Panc1 (cell line): ENCODE data around the gene MYH8. TPM values are rescaled to one million over a fixed set of nuclear protein-coding genes. Genes with fewer than 3 reads are reported as not detected.
A peak's percentile ranks its signal among the peaks of the same experiment; 100 is the strongest.

Experiments used
- ATAC-seq: fragments of 200-7000 bp; cut with Tn5 transposase; 2 replicates; pipeline ENCODE4 v1.9.1; 2020; ENCODE audit warnings: mild to moderate bottlenecking, moderate library complexity
- BruUV-seq: library from RNA; stranded (reverse); fragments of 400-500 nt; replicated peaks from 2 replicates; lab custom pipeline; 2021; lab: Mats Ljungman, UMichigan
- CTCF ChIA-PET: fragments of 300-600 bp; sonication (Branson Sonifier 250); formaldehyde crosslinking; loops from one replicate; lab custom pipeline; 2022; ENCODE audit warnings: antibody characterized with exemption; lab: Charles Lee
- POLR2A ChIA-PET: fragments of 300-600 bp; sonication (Branson Sonifier 250); formaldehyde crosslinking; loops from one replicate; lab custom pipeline; 2022; ENCODE audit warnings: antibody characterized with exemption; lab: Charles Lee
- DNase-seq: peaks from one replicate; pipeline ENCODE4 v3.0.0-alpha.2; 2010; ENCODE audit warnings: low read depth, low spot score
- H3K27ac ChIP-seq: 2 replicates; pipeline ENCODE4 v1.5.1; 2011; ENCODE audit warnings: mild to moderate bottlenecking, low read length, inconsistent platforms
- H3K27me3 ChIP-seq: fragments of 200-500 bp; sonication (Bioruptor generic); 2 replicates; pipeline ENCODE4 v1.6.0; 2014; ENCODE audit warnings: low read length, inconsistent platforms; ENCODE audit not compliant: control insufficient read depth, insufficient read depth
- H3K36me3 ChIP-seq: fragments of 200-500 bp; sonication (Bioruptor generic); 2 replicates; pipeline ENCODE4 v1.5.1; 2014; ENCODE audit warnings: inconsistent platforms, mild to moderate bottlenecking, low read length, moderate library complexity; ENCODE audit not compliant: control insufficient read depth, insufficient read depth
- H3K4me1 ChIP-seq: 2 replicates; pipeline ENCODE4 v1.5.1; 2011; ENCODE audit warnings: inconsistent platforms, mild to moderate bottlenecking, low read length, moderate library complexity; ENCODE audit not compliant: control insufficient read depth, insufficient read depth
- H3K4me3 ChIP-seq, 2 experiments: 2 replicates each; pipeline ENCODE4 v1.5.1; 2011 to 2012; ENCODE audit warnings: low read depth in 2 of 2, low read length in 2 of 2, mild to moderate bottlenecking in 2 of 2, inconsistent platforms in 1 of 2, moderate library complexity in 1 of 2
- H3K9me3 ChIP-seq: fragments of 200-500 bp; sonication (Bioruptor generic); 2 replicates; pipeline ENCODE4 v1.5.1; 2014; ENCODE audit warnings: low read depth, mild to moderate bottlenecking, inconsistent platforms, low read length, moderate library complexity; ENCODE audit not compliant: control insufficient read depth, insufficient read depth
- POLR2AphosphoS5 ChIP-seq: IDR thresholded peaks from 2 replicates; pipeline ENCODE4 v1.6.1; 2012; ENCODE audit warnings: mild to moderate bottlenecking, low read depth, low read length, moderate library complexity
- SIN3A ChIP-seq: IDR thresholded peaks from 2 replicates; pipeline ENCODE4 v1.6.1; 2012; ENCODE audit warnings: low read depth, mild to moderate bottlenecking, low read length, moderate library complexity, borderline replicate concordance; ENCODE audit not compliant: insufficient read depth
- TCF7L2 ChIP-seq: IDR thresholded peaks from 2 replicates; pipeline ENCODE4 v1.6.1; 2011; ENCODE audit warnings: mild to moderate bottlenecking, low read depth, low read length, inconsistent platforms
- in situ Hi-C: cut with HindIII; loops from 2 replicates; pipeline ENCODE4 v1.10.0; 2016; ENCODE audit warnings: low sequenced_read_pairs, low pct_unique_long_range_greater_than_20kb
- intact Hi-C: fragments of 100-400 bp; cut with micrococcal nuclease; formaldehyde crosslinking; loops from one replicate; pipeline ENCODE4 v1.10.0; 2022; ENCODE audit not compliant: unreplicated experiment
- total RNA-seq: library from RNA; stranded (reverse); gene quantifications from one replicate; pipeline ENCODE4 v1.2.1, GENCODE V29; 2021; ENCODE audit not compliant: unreplicated experiment
- TF ChIP-seq, protein P1 (sequence below): fragments of 450-650 bp; IDR thresholded peaks from 2 replicates; pipeline ENCODE4 v1.5.1; 2017; ENCODE audit warnings: mild to moderate bottlenecking
- TF ChIP-seq, protein P2 (sequence below), 2 experiments: IDR thresholded peaks; 2 replicates each; pipeline ENCODE4 v1.6.1; 2011 to 2012; ENCODE audit warnings: low read depth in 2 of 2, control low read depth in 1 of 2, low read length in 1 of 2, mild to moderate bottlenecking in 1 of 2, moderate library complexity in 1 of 2; ENCODE audit not compliant: insufficient read depth in 1 of 2

MYH8 gene
- total RNA-seq, 1 experiment from 2014 or later = not detected

DNA sequence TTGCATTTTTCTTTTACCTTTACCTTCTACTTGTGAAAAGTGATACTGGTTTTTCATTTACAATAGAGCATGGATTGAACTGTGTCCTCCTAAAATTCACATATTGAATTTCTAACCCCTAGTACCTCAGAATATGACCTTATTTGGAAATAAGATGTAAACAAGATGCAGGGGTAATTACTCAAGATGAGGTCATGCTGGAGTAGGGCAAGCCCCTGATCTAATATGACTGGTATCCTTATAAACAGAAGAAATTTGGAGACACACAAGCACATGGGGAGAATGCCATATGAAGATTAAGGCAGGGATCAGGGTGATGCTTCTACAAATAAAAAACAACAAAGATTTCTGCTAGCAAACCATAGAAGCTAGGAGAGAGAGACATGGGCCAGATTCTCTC is 61.2 kb downstream of the MYH8 start:
- POLR2A ChIA-PET = no interaction called here
- H3K4me3 ChIP-seq = no peak overlapping the region
- no peak for TF ChIP-seq SIN3A
- H3K9me3 ChIP-seq = no peaks in the 10 kb centered on the region
- intact Hi-C loops (no loop called here), in situ Hi-C loops (no loop called here)
- H3K27me3 ChIP-seq = no peaks in the 10 kb centered on the region; the same call in 1 of the 2 replicates
- no TSS peak for BruUV-seq
- no peaks in the 10 kb centered on the region for H3K36me3 ChIP-seq
- ATAC-seq = no peak
- H3K4me1 ChIP-seq = no peaks in the 10 kb centered on the region
- H3K27ac ChIP-seq = no peak overlapping the region
- CTCF ChIA-PET = no interaction called here
- no peak for DNase-seq

DNA sequence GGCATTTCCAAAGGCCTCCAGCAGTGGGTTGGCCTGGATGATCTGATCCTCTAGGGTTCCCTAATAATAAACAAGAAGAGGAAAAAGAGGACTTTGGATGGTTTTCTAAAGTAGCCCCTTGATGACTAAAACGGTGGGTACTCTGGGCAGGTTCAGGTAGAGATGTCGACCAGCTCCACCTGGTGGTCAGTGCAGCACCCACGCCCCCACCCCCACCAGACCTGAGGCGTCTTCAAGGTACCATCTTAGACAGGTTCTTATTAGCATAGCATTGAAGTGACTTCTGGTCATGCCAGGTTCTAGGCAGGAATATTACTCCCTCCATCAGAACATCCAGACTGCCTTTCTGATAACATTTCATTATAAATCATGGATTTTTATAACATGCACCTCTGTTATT is 64.0 kb downstream of the MYH8 start:
- Histone ChIP-seq H3K4me1 (no peaks in the 10 kb centered on the region), H3K9me3 (no peaks in the 10 kb centered on the region), H3K27me3 (no peaks in the 10 kb centered on the region; the same call in 1 of the 2 replicates), H3K36me3 (no peaks in the 10 kb centered on the region), H3K4me3 (no peak overlapping the region), H3K27ac (no peak overlapping the region)
- intact Hi-C loops = no loop called here
- BruUV-seq = no TSS peak
- TF ChIP-seq, protein P1, sequence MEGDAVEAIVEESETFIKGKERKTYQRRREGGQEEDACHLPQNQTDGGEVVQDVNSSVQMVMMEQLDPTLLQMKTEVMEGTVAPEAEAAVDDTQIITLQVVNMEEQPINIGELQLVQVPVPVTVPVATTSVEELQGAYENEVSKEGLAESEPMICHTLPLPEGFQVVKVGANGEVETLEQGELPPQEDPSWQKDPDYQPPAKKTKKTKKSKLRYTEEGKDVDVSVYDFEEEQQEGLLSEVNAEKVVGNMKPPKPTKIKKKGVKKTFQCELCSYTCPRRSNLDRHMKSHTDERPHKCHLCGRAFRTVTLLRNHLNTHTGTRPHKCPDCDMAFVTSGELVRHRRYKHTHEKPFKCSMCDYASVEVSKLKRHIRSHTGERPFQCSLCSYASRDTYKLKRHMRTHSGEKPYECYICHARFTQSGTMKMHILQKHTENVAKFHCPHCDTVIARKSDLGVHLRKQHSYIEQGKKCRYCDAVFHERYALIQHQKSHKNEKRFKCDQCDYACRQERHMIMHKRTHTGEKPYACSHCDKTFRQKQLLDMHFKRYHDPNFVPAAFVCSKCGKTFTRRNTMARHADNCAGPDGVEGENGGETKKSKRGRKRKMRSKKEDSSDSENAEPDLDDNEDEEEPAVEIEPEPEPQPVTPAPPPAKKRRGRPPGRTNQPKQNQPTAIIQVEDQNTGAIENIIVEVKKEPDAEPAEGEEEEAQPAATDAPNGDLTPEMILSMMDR = peak; percentile 65
- no peak for TF ChIP-seq SIN3A
- POLR2A ChIA-PET = no interaction called here
- DNase-seq (no peak), ATAC-seq (no peak)
- CTCF ChIA-PET = no interaction called here
- in situ Hi-C loops = no loop called here

DNA sequence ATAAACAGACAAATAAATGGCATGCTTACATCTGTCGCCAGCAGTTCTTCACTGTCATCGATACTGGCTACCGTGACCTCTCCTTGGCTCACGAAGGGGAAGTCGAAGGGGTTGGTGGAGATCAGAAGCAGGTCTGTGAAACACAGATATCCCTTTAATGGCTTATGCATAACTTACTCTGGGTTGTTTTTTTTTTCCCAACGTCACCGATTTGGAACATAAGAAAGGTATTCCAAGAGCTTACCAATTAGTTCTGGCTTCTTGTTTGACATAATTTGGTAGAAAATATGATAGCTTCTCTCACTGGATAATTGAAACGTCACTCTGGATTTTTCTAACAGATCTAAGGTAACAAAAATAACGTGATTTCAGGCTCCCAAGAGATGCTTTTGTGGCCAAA is 67.1 kb downstream of the MYH8 start:
- no peak for ATAC-seq
- H3K36me3 ChIP-seq = no peaks in the 10 kb centered on the region
- CTCF ChIA-PET = interaction anchor here (0.5 kb wide), 1 partner anchor 65 kb away, joined by 5 read pairs; no protein-coding TSS in a partner anchor
- H3K9me3 ChIP-seq = no peaks in the 10 kb centered on the region
- no peaks in the 10 kb centered on the region; the same call in 1 of the 2 replicates for H3K27me3 ChIP-seq
- no peak for DNase-seq
- no peak overlapping the region for H3K4me3 ChIP-seq
- no peaks in the 10 kb centered on the region for H3K4me1 ChIP-seq
- POLR2A ChIA-PET = no interaction called here
- H3K27ac ChIP-seq = no peak overlapping the region
- no TSS peak for BruUV-seq
- intact Hi-C loops = no loop called here
- TF ChIP-seq TCF7L2 = no peak
- TF ChIP-seq, protein P2, sequence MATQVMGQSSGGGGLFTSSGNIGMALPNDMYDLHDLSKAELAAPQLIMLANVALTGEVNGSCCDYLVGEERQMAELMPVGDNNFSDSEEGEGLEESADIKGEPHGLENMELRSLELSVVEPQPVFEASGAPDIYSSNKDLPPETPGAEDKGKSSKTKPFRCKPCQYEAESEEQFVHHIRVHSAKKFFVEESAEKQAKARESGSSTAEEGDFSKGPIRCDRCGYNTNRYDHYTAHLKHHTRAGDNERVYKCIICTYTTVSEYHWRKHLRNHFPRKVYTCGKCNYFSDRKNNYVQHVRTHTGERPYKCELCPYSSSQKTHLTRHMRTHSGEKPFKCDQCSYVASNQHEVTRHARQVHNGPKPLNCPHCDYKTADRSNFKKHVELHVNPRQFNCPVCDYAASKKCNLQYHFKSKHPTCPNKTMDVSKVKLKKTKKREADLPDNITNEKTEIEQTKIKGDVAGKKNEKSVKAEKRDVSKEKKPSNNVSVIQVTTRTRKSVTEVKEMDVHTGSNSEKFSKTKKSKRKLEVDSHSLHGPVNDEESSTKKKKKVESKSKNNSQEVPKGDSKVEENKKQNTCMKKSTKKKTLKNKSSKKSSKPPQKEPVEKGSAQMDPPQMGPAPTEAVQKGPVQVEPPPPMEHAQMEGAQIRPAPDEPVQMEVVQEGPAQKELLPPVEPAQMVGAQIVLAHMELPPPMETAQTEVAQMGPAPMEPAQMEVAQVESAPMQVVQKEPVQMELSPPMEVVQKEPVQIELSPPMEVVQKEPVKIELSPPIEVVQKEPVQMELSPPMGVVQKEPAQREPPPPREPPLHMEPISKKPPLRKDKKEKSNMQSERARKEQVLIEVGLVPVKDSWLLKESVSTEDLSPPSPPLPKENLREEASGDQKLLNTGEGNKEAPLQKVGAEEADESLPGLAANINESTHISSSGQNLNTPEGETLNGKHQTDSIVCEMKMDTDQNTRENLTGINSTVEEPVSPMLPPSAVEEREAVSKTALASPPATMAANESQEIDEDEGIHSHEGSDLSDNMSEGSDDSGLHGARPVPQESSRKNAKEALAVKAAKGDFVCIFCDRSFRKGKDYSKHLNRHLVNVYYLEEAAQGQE (IDR thresholded peaks at IDR 0.05; ENCODE audit: insufficient read depth in 1 of 2, low read depth in 2 of 2, low read length in 1 of 2) = no peak
- no peak for TF ChIP-seq SIN3A
- TF ChIP-seq, protein P1 = no peak
- no peak for TF ChIP-seq POLR2AphosphoS5
- in situ Hi-C loops = no loop called here
